B cell (primary cell): ENCODE results near the gene CPA5. TPM values are rescaled to one million over a fixed set of nuclear protein-coding genes. Genes with fewer than 3 reads are reported as not detected.

Experiments
- ATAC-seq: fragments of 200-7000 bp; cut with Tn5 transposase; one replicate; pipeline ENCODE4 v1.10.0; 2021; ENCODE audit warnings: low read depth, mild to moderate bottlenecking, moderate number of reproducible peaks, moderate library complexity
- CTCF ChIA-PET: fragments of 350-600 bp; sonication (Branson Sonifier 250); formaldehyde crosslinking; loops from one replicate; lab custom pipeline; 2021; ENCODE audit warnings: antibody characterized with exemption, inconsistent platforms; lab: Charles Lee
- POLR2A ChIA-PET: fragments of 350-600 bp; sonication (Branson Sonifier 250); formaldehyde crosslinking; loops from one replicate; lab custom pipeline; 2021; ENCODE audit warnings: antibody characterized with exemption; lab: Charles Lee
- DNase-seq: peaks from one replicate; pipeline ENCODE4 v3.0.0; 2013
- H2AFZ ChIP-seq: 2 replicates; pipeline ENCODE4 v1.6.1; 2012; ENCODE audit warnings: mild to moderate bottlenecking, low read depth, low read length; ENCODE audit not compliant: insufficient read depth, poor library complexity, severe bottlenecking
- H3K27ac ChIP-seq, 2 donors: 1 replicate in 1 of 2; 2 replicates in 1 of 2; pipeline ENCODE4 v1.5.1; 2012 to 2013; ENCODE audit warnings: low read length in 2 of 2, mild to moderate bottlenecking in 2 of 2, moderate library complexity in 1 of 2
- H3K27me3 ChIP-seq, 4 experiments: fragments of 200-600 bp in 1 of 4; sonication (generic) in 1 of 4; replicated peaks in 1 of 4; 1 replicate in 2 of 4; 2 replicates in 2 of 4; pipeline versions ENCODE4 v1.6.1 to v1.7.0; 2013 to 2016; ENCODE audit warnings: low read length in 3 of 4, mild to moderate bottlenecking in 2 of 4, mixed read lengths in 1 of 4, moderate library complexity in 1 of 4; ENCODE audit not compliant: insufficient read depth in 4 of 4, control insufficient read depth in 3 of 4; ENCODE audit errors: control extremely low read depth in 1 of 4
- H3K36me3 ChIP-seq, 2 experiments: replicated peaks in 1 of 2; 1 replicate in 1 of 2; 2 replicates in 1 of 2; pipeline versions ENCODE4 v1.6.1 to v1.7.1; 2013; ENCODE audit warnings: low read length in 1 of 2; ENCODE audit not compliant: insufficient read depth in 2 of 2, control insufficient read depth in 1 of 2; ENCODE audit errors: control extremely low read depth in 1 of 2, extremely low read depth in 1 of 2
- H3K4me1 ChIP-seq, 2 donors: fragments of 200-600 bp in 1 of 2; sonication (generic) in 1 of 2; 1 replicate in 1 of 2; 2 replicates in 1 of 2; pipeline versions ENCODE4 v1.5.1 to v1.6.1; 2013 to 2017; ENCODE audit warnings: low read length in 2 of 2; ENCODE audit not compliant: control insufficient read depth in 2 of 2, insufficient read depth in 2 of 2
- H3K4me2 ChIP-seq: replicated peaks from 2 replicates; pipeline ENCODE3; 2012; ENCODE audit warnings: mild to moderate bottlenecking, low read depth, low read length; ENCODE audit not compliant: poor library complexity, severe bottlenecking
- H3K4me3 ChIP-seq, 5 experiments: fragments of 200-600 bp in 1 of 5; sonication (generic) in 1 of 5; 1 replicate in 3 of 5; 2 replicates in 2 of 5; pipeline versions ENCODE4 v1.5.1 to v1.7.0; 2011 to 2016; ENCODE audit warnings: low read length in 4 of 5, mild to moderate bottlenecking in 4 of 5, low read depth in 2 of 5, control low read depth in 1 of 5, moderate library complexity in 1 of 5; ENCODE audit not compliant: insufficient read depth in 1 of 5; ENCODE audit errors: control extremely low read depth in 1 of 5, extremely low read depth in 1 of 5
- H3K79me2 ChIP-seq: fragments of 200-600 bp; sonication (generic); one replicate; pipeline ENCODE4 v1.6.0; 2016; ENCODE audit warnings: low read length; ENCODE audit not compliant: control insufficient read depth, insufficient read depth
- H3K9ac ChIP-seq: fragments of 200-600 bp; sonication (generic); 2 replicates; pipeline ENCODE4 v1.6.1; 2017; ENCODE audit warnings: mild to moderate bottlenecking, low read length, moderate library complexity
- H3K9me3 ChIP-seq, 3 donors: one replicate each; pipeline versions ENCODE4 v1.6.1 to v1.7.1; 2013; ENCODE audit warnings: low read length in 2 of 3; ENCODE audit not compliant: control insufficient read depth in 2 of 3, insufficient read depth in 1 of 3; ENCODE audit errors: control extremely low read depth in 1 of 3
- H4K20me1 ChIP-seq: 2 replicates; pipeline ENCODE4 v1.6.0; 2012; ENCODE audit warnings: mild to moderate bottlenecking, low read length; ENCODE audit not compliant: insufficient read depth, control insufficient read depth, poor library complexity, severe bottlenecking
- H3K27ac Mint-ChIP-seq: one replicate; pipeline ENCODE4 v1.8.0; 2021; ENCODE audit warnings: mixed read lengths
- H3K27me3 Mint-ChIP-seq: one replicate; pipeline ENCODE4 v1.8.0; 2021; ENCODE audit warnings: mixed read lengths
- H3K4me1 Mint-ChIP-seq: one replicate; pipeline ENCODE4 v1.8.0; 2021; ENCODE audit warnings: mixed read lengths
- H3K4me3 Mint-ChIP-seq: one replicate; pipeline ENCODE4 v1.8.0; 2021; ENCODE audit warnings: mixed read lengths
- H3K9me3 Mint-ChIP-seq: one replicate; pipeline ENCODE4 v1.8.0; 2022; ENCODE audit warnings: mixed read lengths; ENCODE audit not compliant: insufficient read depth
- CTCF ChIP-seq: fragments of 200-600 bp; IDR thresholded peaks from one replicate; pipeline ENCODE4 v1.8.0; 2022; ENCODE audit warnings: antibody characterized with exemption, mild to moderate bottlenecking
- EZH2 ChIP-seq: IDR thresholded peaks from 2 replicates; pipeline ENCODE4 v1.6.1; 2012; ENCODE audit warnings: borderline replicate concordance, low read depth, mild to moderate bottlenecking, moderate library complexity, low read length; ENCODE audit not compliant: insufficient read depth, poor library complexity, severe bottlenecking
- WGBS: methylation state at CpG from one replicate; pipeline ENCODE4 v1.1.5; 2013; ENCODE audit warnings: missing lambda C conversion rate; ENCODE audit not compliant: insufficient coverage; 5-methylcytosine and 5-hydroxymethylcytosine counted together
- intact Hi-C: fragments of 100-400 bp; cut with micrococcal nuclease; formaldehyde crosslinking; loops from one replicate; pipeline ENCODE4 v1.10.0; 2022
- polyA plus RNA-seq: library from polyadenylated mRNA; depleted of rRNA; stranded (reverse); fragments of >200 nt; gene quantifications from 2 replicates; pipeline ENCODE4 v1.2.3, GENCODE V29; 2012
- total RNA-seq, 2 donors: library from RNA; stranded (reverse); fragments of 120-200 nt in 1 of 2; gene quantifications; 1 replicate in 1 of 2; 2 replicates in 1 of 2; pipeline versions ENCODE4 v1.2.3 to v1.2.4, GENCODE V29; 2013 to 2022

The CPA5 gene
- total and polyA plus RNA-seq, 2 donors (not counting 1 experiment from before 2014, with no cell fraction given): not detected

GRCh38 chr7:130301501-130302020 is 43.1 kb upstream of the CPA5 start:
- WGBS: 95% methylated on average over 3 of the region's 8 CpGs
- H3K9ac ChIP-seq: no peak overlapping the region
- Mint-ChIP-seq H3K4me1 (no peaks in the 10 kb centered on the region), H3K27ac (no peak overlapping the region), H3K4me3 (no peak overlapping the region), H3K9me3 (no peaks in the 10 kb centered on the region), H3K27me3 (peaks cover 20% of the 10 kb centered on the region)
- peaks cover 0 to 4% (median 1%) of the 10 kb centered on the region in 4 experiments for H3K27me3 ChIP-seq
- H3K4me3 ChIP-seq: no peak overlapping the region
- no peaks in the 10 kb centered on the region for H3K79me2 ChIP-seq
- ATAC-seq (no peak), DNase-seq (no peak)
- H3K4me1 ChIP-seq: no peaks in the 10 kb centered on the region
- no peak for TF ChIP-seq CTCF
- no peak for TF ChIP-seq EZH2
- H3K27ac ChIP-seq: no peak overlapping the region
- H2AFZ ChIP-seq: no peak overlapping the region
- no peaks in the 10 kb centered on the region for H3K36me3 ChIP-seq
- ChIA-PET POLR2A (no interaction called here), CTCF (no interaction called here)
- no peaks in the 10 kb centered on the region for H3K9me3 ChIP-seq
- no peak overlapping the region for H3K4me2 ChIP-seq
- intact Hi-C loops: no loop called here
- no peaks in the 10 kb centered on the region for H4K20me1 ChIP-seq

GRCh38 chr7:130302649-130303048 is 42.0 kb upstream of the CPA5 start:
- Mint-ChIP-seq H3K27me3 (peaks cover 20% of the 10 kb centered on the region), H3K9me3 (no peaks in the 10 kb centered on the region), H3K27ac (no peak overlapping the region), H3K4me1 (no peaks in the 10 kb centered on the region), H3K4me3 (no peak overlapping the region)
- H3K4me1 ChIP-seq: no peaks in the 10 kb centered on the region
- DNase-seq (no peak), ATAC-seq (no peak)
- ChIA-PET POLR2A (no interaction called here), CTCF (no interaction called here)
- intact Hi-C loops: no loop called here
- no peaks in the 10 kb centered on the region for H4K20me1 ChIP-seq
- no peaks in the 10 kb centered on the region for H3K9me3 ChIP-seq
- peaks cover 0 to 4% (median 1%) of the 10 kb centered on the region in 4 experiments for H3K27me3 ChIP-seq
- H3K4me2 ChIP-seq: no peak overlapping the region
- no peak overlapping the region for H3K27ac ChIP-seq
- H3K36me3 ChIP-seq: no peaks in the 10 kb centered on the region
- TF ChIP-seq CTCF: no peak
- no peak for TF ChIP-seq EZH2
- H2AFZ ChIP-seq: no peak overlapping the region
- H3K9ac ChIP-seq: no peak overlapping the region
- no peaks in the 10 kb centered on the region for H3K79me2 ChIP-seq
- no peak overlapping the region for H3K4me3 ChIP-seq
